Esophagus muscularis mucosa (tissue), 4 donors: Measurements from ENCODE around the gene SH3BP4.

Experiments
- EP300 ChIP-seq: sonication (generic); formaldehyde crosslinking; IDR thresholded peaks from one replicate; pipeline ENCODE4 v1.6.1; 2017; ENCODE audit warnings: antibody characterized with exemption
- POLR2A ChIP-seq: fragments of 450-650 bp; IDR thresholded peaks from one replicate; pipeline ENCODE4 v1.6.1; 2017; ENCODE audit warnings: antibody characterized with exemption, moderate library complexity, mild to moderate bottlenecking, low read depth
- TF ChIP-seq, protein P1 (sequence below), 3 experiments: fragments of 200-600 bp in 2 of 3; fragments of 450-650 bp in 1 of 3; sonication (generic) in 2 of 3; IDR thresholded peaks; one replicate each; pipeline ENCODE4 v1.5.1; 2017 to 2019; ENCODE audit warnings: antibody characterized with exemption in 3 of 3, mild to moderate bottlenecking in 2 of 3, moderate library complexity in 1 of 3

GRCh38 chr2:235056768-235057167 is 105.0 kb downstream of the SH3BP4 start:
- TF ChIP-seq POLR2A (no peak), EP300 (no peak)
- TF ChIP-seq, protein P1, sequence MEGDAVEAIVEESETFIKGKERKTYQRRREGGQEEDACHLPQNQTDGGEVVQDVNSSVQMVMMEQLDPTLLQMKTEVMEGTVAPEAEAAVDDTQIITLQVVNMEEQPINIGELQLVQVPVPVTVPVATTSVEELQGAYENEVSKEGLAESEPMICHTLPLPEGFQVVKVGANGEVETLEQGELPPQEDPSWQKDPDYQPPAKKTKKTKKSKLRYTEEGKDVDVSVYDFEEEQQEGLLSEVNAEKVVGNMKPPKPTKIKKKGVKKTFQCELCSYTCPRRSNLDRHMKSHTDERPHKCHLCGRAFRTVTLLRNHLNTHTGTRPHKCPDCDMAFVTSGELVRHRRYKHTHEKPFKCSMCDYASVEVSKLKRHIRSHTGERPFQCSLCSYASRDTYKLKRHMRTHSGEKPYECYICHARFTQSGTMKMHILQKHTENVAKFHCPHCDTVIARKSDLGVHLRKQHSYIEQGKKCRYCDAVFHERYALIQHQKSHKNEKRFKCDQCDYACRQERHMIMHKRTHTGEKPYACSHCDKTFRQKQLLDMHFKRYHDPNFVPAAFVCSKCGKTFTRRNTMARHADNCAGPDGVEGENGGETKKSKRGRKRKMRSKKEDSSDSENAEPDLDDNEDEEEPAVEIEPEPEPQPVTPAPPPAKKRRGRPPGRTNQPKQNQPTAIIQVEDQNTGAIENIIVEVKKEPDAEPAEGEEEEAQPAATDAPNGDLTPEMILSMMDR (IDR thresholded peaks at IDR 0.05), result no peak
